IMR-90 (cell line): Measurements from ENCODE around the gene SSR1. TPM values are rescaled to one million over a fixed set of nuclear protein-coding genes. Genes with fewer than 3 reads are reported as not detected.
A peak's percentile ranks its signal among the peaks of the same experiment; 100 is the strongest.

Experiments used
- ATAC-seq: fragments of 200-7000 bp; cut with Tn5 transposase; 2 replicates; pipeline ENCODE4 v1.9.1; 2020; ENCODE audit warnings: low read depth, mild to moderate bottlenecking, moderate library complexity
- BruUV-seq: library from RNA; stranded (reverse); fragments of 400-500 nt; replicated peaks from 2 replicates; lab custom pipeline; 2021; lab: Mats Ljungman, UMichigan
- CTCF ChIA-PET: fragments of 300-600 bp; formaldehyde crosslinking; extraction: SDS; loops from one replicate; lab custom pipeline; 2021; ENCODE audit warnings: antibody characterized with exemption; lab: Yijun Ruan, JAX
- POLR2A ChIA-PET: fragments of 300-600 bp; sonication (Branson Sonifier 250); formaldehyde crosslinking; loops from one replicate; lab custom pipeline; 2022; ENCODE audit warnings: antibody characterized with exemption; ENCODE audit not compliant: unreplicated experiment; lab: Charles Lee
- DNase-seq: peaks from one replicate; pipeline ENCODE4 v3.0.0; 2013
- H2AFZ ChIP-seq: replicated peaks from 2 replicates; pipeline ENCODE3; 2013; ENCODE audit warnings: low read length, mild to moderate bottlenecking; ENCODE audit not compliant: poor library complexity
- H2AK5ac ChIP-seq: 2 replicates; pipeline ENCODE4 v1.6.1; 2013; ENCODE audit warnings: low read depth, low read length, inconsistent platforms
- H2AK9ac ChIP-seq: replicated peaks from 2 replicates; pipeline ENCODE3; 2013; ENCODE audit warnings: mild to moderate bottlenecking, low read depth, low read length, moderate library complexity; ENCODE audit not compliant: poor library complexity
- H2BK120ac ChIP-seq: 2 replicates; pipeline ENCODE4 v1.6.1; 2013; ENCODE audit warnings: low read depth, low read length, inconsistent platforms
- H2BK15ac ChIP-seq: 3 replicates; pipeline ENCODE4 v1.6.1; 2013; ENCODE audit warnings: low read depth, low read length, inconsistent platforms
- H2BK20ac ChIP-seq: 2 replicates; pipeline ENCODE4 v1.6.1; 2013; ENCODE audit warnings: low read depth, mild to moderate bottlenecking, inconsistent platforms, low read length, moderate library complexity
- H2BK5ac ChIP-seq: 2 replicates; pipeline ENCODE4 v1.6.1; 2013; ENCODE audit warnings: mild to moderate bottlenecking, low read depth, low read length, inconsistent platforms; ENCODE audit not compliant: poor library complexity, severe bottlenecking
- H3K14ac ChIP-seq: replicated peaks from 2 replicates; pipeline ENCODE4 v1.6.1; 2013; ENCODE audit warnings: low read depth, low read length, inconsistent platforms
- H3K18ac ChIP-seq: 2 replicates; pipeline ENCODE4 v1.6.1; 2013; ENCODE audit warnings: low read depth, low read length, control low read depth
- H3K23ac ChIP-seq: 2 replicates; pipeline ENCODE4 v1.6.1; 2013; ENCODE audit warnings: low read depth, low read length, inconsistent platforms
- H3K27ac ChIP-seq: 2 replicates; pipeline ENCODE4 v1.5.1; 2013; ENCODE audit warnings: mild to moderate bottlenecking, control low read depth, low read length; ENCODE audit not compliant: insufficient read depth
- H3K27me3 ChIP-seq: 2 replicates; pipeline ENCODE4 v1.6.1; 2013; ENCODE audit warnings: low read length; ENCODE audit not compliant: control insufficient read depth, insufficient read depth
- H3K36me3 ChIP-seq: 2 replicates; pipeline ENCODE4 v1.6.1; 2013; ENCODE audit warnings: low read length, mixed read lengths; ENCODE audit not compliant: control insufficient read depth, insufficient read depth
- H3K4ac ChIP-seq: 2 replicates; pipeline ENCODE4 v1.6.1; 2013; ENCODE audit warnings: low read depth, low read length, inconsistent platforms
- H3K4me1 ChIP-seq: 2 replicates; pipeline ENCODE4 v1.6.1; 2013; ENCODE audit warnings: low read length, mixed read lengths; ENCODE audit not compliant: control insufficient read depth, insufficient read depth
- H3K4me2 ChIP-seq: 2 replicates; pipeline ENCODE4 v1.6.1; 2013; ENCODE audit warnings: low read depth, mild to moderate bottlenecking, control low read depth, low read length, moderate library complexity
- H3K4me3 ChIP-seq: 2 replicates; pipeline ENCODE4 v1.5.1; 2013; ENCODE audit warnings: low read depth, mild to moderate bottlenecking, control low read depth, low read length, moderate library complexity; ENCODE audit not compliant: insufficient read depth
- H3K56ac ChIP-seq: 2 replicates; pipeline ENCODE4 v1.6.1; 2013; ENCODE audit warnings: low read length, inconsistent platforms; ENCODE audit not compliant: insufficient read depth; ENCODE audit errors: extremely low read depth
- H3K79me1 ChIP-seq, 2 experiments: 2 replicates each; pipeline ENCODE4 v1.6.1; 2013; ENCODE audit warnings: low read length in 2 of 2, inconsistent platforms in 1 of 2, low read depth in 1 of 2
- H3K9ac ChIP-seq: 2 replicates; pipeline ENCODE4 v1.6.1; 2013; ENCODE audit warnings: low read depth, low read length, control low read depth
- H3K9me1 ChIP-seq: 2 replicates; pipeline ENCODE4 v1.6.1; 2013; ENCODE audit warnings: low read length, inconsistent platforms; ENCODE audit not compliant: insufficient read depth
- H3K9me3 ChIP-seq: 2 replicates; pipeline ENCODE4 v1.6.1; 2013; ENCODE audit warnings: low read length; ENCODE audit not compliant: control insufficient read depth, insufficient read depth
- H4K20me1 ChIP-seq: 2 replicates; pipeline ENCODE4 v1.6.1; 2013; ENCODE audit warnings: low read length, inconsistent platforms; ENCODE audit not compliant: insufficient read depth
- H4K5ac ChIP-seq: 2 replicates; pipeline ENCODE4 v1.6.1; 2013; ENCODE audit warnings: mild to moderate bottlenecking, low read depth, low read length, control low read depth
- H4K8ac ChIP-seq, 2 experiments: 2 replicates each; pipeline ENCODE4 v1.6.1; 2013; ENCODE audit warnings: low read depth in 2 of 2, low read length in 2 of 2, control low read depth in 1 of 2, inconsistent platforms in 1 of 2
- H4K91ac ChIP-seq: 2 replicates; pipeline ENCODE4 v1.6.1; 2013; ENCODE audit warnings: low read depth, low read length, inconsistent platforms; ENCODE audit not compliant: insufficient read depth
- BHLHE40 ChIP-seq: fragments of 150-350 bp; IDR thresholded peaks from 2 replicates; pipeline ENCODE4 v1.6.1; 2016; ENCODE audit warnings: mild to moderate bottlenecking, low read depth, low read length
- CEBPB ChIP-seq: IDR thresholded peaks from 2 replicates; pipeline ENCODE4 v1.6.1; 2012; ENCODE audit warnings: low read depth, low read length, improper control_type of control experiment
- CHD1 ChIP-seq: IDR thresholded peaks from 2 replicates; pipeline ENCODE4 v1.6.1; 2012; ENCODE audit warnings: low read depth, low read length, improper control_type of control experiment
- ELK1 ChIP-seq: fragments of 150-350 bp; IDR thresholded peaks from 2 replicates; pipeline ENCODE4 v1.6.1; 2016; ENCODE audit warnings: low read depth, mild to moderate bottlenecking, low read length, moderate library complexity, borderline replicate concordance
- WGBS, 2 experiments: methylation state at CpG; one replicate each; pipeline versions ENCODE4 v1.1.5 to v1.1.7; 2013; ENCODE audit warnings: missing lambda C conversion rate in 2 of 2; ENCODE audit not compliant: insufficient read length in 1 of 2; ENCODE audit errors: extremely low coverage in 2 of 2; 5-methylcytosine and 5-hydroxymethylcytosine counted together
- dilution Hi-C: fragments of 300-500 bp; cut with HindIII; formaldehyde crosslinking; loops from one replicate; pipeline ENCODE4 v1.14.3; 2018; ENCODE audit warnings: low sequenced_read_pairs; ENCODE audit not compliant: unreplicated experiment
- in situ Hi-C: fragments of 300-500 bp; cut with MboI; formaldehyde crosslinking; loops from 3 replicates; pipeline ENCODE4 v1.14.3; 2019; ENCODE audit warnings: low sequenced_read_pairs, inconsistent platforms, mixed read lengths
- intact Hi-C: fragments of 100-400 bp; cut with micrococcal nuclease; formaldehyde crosslinking; loops from 2 replicates; pipeline ENCODE4 v1.10.0; 2022
- polyA plus RNA-seq, 3 experiments: library from polyadenylated mRNA; depleted of rRNA; stranded (reverse); fragments of >200 nt; gene quantifications; 2 replicates each; pipeline ENCODE4 v1.2.3, GENCODE V29; 2012; ENCODE audit warnings: low replicate concordance in 1 of 3
- total RNA-seq: library from RNA; depleted of rRNA; stranded (reverse); fragments of >200 nt; gene quantifications from 2 replicates; pipeline ENCODE4 v1.2.3, GENCODE V29; 2012; rRNA removed

SSR1 gene
- total and polyA plus RNA-seq, 2 of the 4 experiments (the other 2 are of a cell fraction), result 110 to 120 TPM

GRCh38 chr6:7218406-7218988 is 94.5 kb downstream of the SSR1 start:
- no peak overlapping the region for H3K18ac ChIP-seq
- H3K56ac ChIP-seq, result no peak overlapping the region
- H2BK5ac ChIP-seq, result no peak overlapping the region
- peaks cover 25% of the 10 kb centered on the region for H3K9me1 ChIP-seq
- in situ Hi-C loops, result no loop called here
- no peak overlapping the region for H2AK5ac ChIP-seq
- H4K5ac ChIP-seq, result no peak overlapping the region
- peaks cover 37 to 71% of the 10 kb centered on the region in 2 experiments for H3K79me1 ChIP-seq
- WGBS, 2 experiments, result no CpG with 5 or more reads among the region's 2 CpGs
- H2BK120ac ChIP-seq, result no peak overlapping the region
- no peak overlapping the region for H3K9ac ChIP-seq
- H3K36me3 ChIP-seq, result peaks cover 35% of the 10 kb centered on the region
- no peak overlapping the region for H3K4ac ChIP-seq
- no peak overlapping the region for H3K14ac ChIP-seq
- BruUV-seq, result no TSS peak
- dilution Hi-C loops, result no loop called here
- H4K91ac ChIP-seq, result no peak overlapping the region
- H2BK20ac ChIP-seq, result no peak overlapping the region
- H4K8ac ChIP-seq, result no peak overlapping the region
- H3K4me2 ChIP-seq, result no peak overlapping the region
- no peaks in the 10 kb centered on the region for H3K27me3 ChIP-seq
- ATAC-seq, result no peak
- no peak overlapping the region for H2BK15ac ChIP-seq
- H3K23ac ChIP-seq, result no peak overlapping the region
- CTCF ChIA-PET, result interaction anchor here (0.6 to 1.1 kb wide), 4 partner anchors 13 to 1867 kb away, joined by 3 to 6 read pairs (median 4); no protein-coding TSS in a partner anchor
- intact Hi-C loops, result loop anchor here (5.0 kb wide), 1 partner anchor 111 kb away; the partner anchor contains the start of gene RREB1
- H2AFZ ChIP-seq, result no peak overlapping the region
- H3K9me3 ChIP-seq, result no peaks in the 10 kb centered on the region
- TF ChIP-seq CEBPB (peak; percentile 60), CHD1 (no peak), BHLHE40 (no peak), ELK1 (no peak)
- POLR2A ChIA-PET, result no interaction called here
- DNase-seq, result no peak
- H2AK9ac ChIP-seq, result no peak overlapping the region
- H4K20me1 ChIP-seq, result peaks cover 27% of the 10 kb centered on the region
- H3K4me1 ChIP-seq, result peaks cover 24% of the 10 kb centered on the region
- no peak overlapping the region for H3K4me3 ChIP-seq
- H3K27ac ChIP-seq, result no peak overlapping the region

Other genes starting within 250 kb of the SSR1 start
- gene RREB1, start 205.2 kb downstream of the SSR1 start, total RNA-seq, result 8.4 and 8.6 TPM in 2 replicates
- 4.7 and 14.5 TPM in 2 replicates for gene RREB1, start 205.2 kb downstream of the SSR1 start, polyA plus RNA-seq (2012; rRNA removed)
- under 0.01 TPM in 1 of 2 replicates, not detected in the other for gene CAGE1, start 76.5 kb upstream of the SSR1 start, total RNA-seq
- not detected in 2 replicates for gene CAGE1, start 76.5 kb upstream of the SSR1 start, polyA plus RNA-seq (2012; rRNA removed)
- gene RIOK1, start 76.6 kb upstream of the SSR1 start, total RNA-seq, result 17.0 and 27.2 TPM in 2 replicates
- gene RIOK1, start 76.6 kb upstream of the SSR1 start, polyA plus RNA-seq (2012; rRNA removed), result 14.2 and 17.8 TPM in 2 replicates
- gene DSP, start 228.5 kb upstream of the SSR1 start, total RNA-seq, result 20.1 and 23.6 TPM in 2 replicates
- gene DSP, start 228.5 kb upstream of the SSR1 start, polyA plus RNA-seq (2012; rRNA removed), result 6.8 and 7.1 TPM in 2 replicates